Activated naive CD4-positive, alpha-beta T cell treated with anti-CD3 and anti-CD28 coated beads, Interleukin-2, amount 50 U/mL, for 24 hours (primary cell): ENCODE measurements around the gene CPEB2.

Experiments used
- H3K27ac Mint-ChIP-seq: one replicate; pipeline ENCODE4 v1.8.0; 2021; ENCODE audit warnings: mild to moderate bottlenecking, mixed read lengths
- H3K27me3 Mint-ChIP-seq: one replicate; pipeline ENCODE4 v1.8.0; 2021; ENCODE audit warnings: mixed read lengths
- H3K36me3 Mint-ChIP-seq: one replicate; pipeline ENCODE4 v1.8.0; 2021; ENCODE audit warnings: mixed read lengths
- H3K4me1 Mint-ChIP-seq: one replicate; pipeline ENCODE4 v1.8.0; 2021; ENCODE audit warnings: mixed read lengths
- H3K4me3 Mint-ChIP-seq: one replicate; pipeline ENCODE4 v1.8.0; 2021; ENCODE audit warnings: mild to moderate bottlenecking, mixed read lengths
- H3K9me3 Mint-ChIP-seq: one replicate; pipeline ENCODE4 v1.8.0; 2021; ENCODE audit warnings: mixed read lengths

Gene CPEB2

GRCh38 chr4:15024386-15024785, 22.1 kb downstream of the CPEB2 start:
- H3K4me1 Mint-ChIP-seq = peaks cover 53% of the 10 kb centered on the region

GRCh38 chr4:15025693-15026092, 23.4 kb downstream of the CPEB2 start:
- H3K36me3 Mint-ChIP-seq = peaks cover 21% of the 10 kb centered on the region
- no peak overlapping the region for H3K27ac Mint-ChIP-seq
- no peaks in the 10 kb centered on the region for H3K27me3 Mint-ChIP-seq
- H3K9me3 Mint-ChIP-seq = no peaks in the 10 kb centered on the region
- no peak overlapping the region for H3K4me3 Mint-ChIP-seq
- H3K4me1 Mint-ChIP-seq = peaks cover 49% of the 10 kb centered on the region

More at GRCh38 chr4:15024386-15024785, 22.1 kb downstream of the CPEB2 start:
- H3K27me3 Mint-ChIP-seq = no peaks in the 10 kb centered on the region
- peaks cover 21% of the 10 kb centered on the region for H3K36me3 Mint-ChIP-seq
- no peak overlapping the region for H3K4me3 Mint-ChIP-seq
- no peaks in the 10 kb centered on the region for H3K9me3 Mint-ChIP-seq
- H3K27ac Mint-ChIP-seq = no peak overlapping the region

- Mint-ChIP-seq H3K9me3 (no peaks in the 10 kb centered on the region), H3K4me3 (no peak overlapping the region), H3K27me3 (no peaks in the 10 kb centered on the region), H3K27ac (no peak overlapping the region), H3K36me3 (peaks cover 17% of the 10 kb centered on the region), H3K4me1 (peaks cover 32% of the 10 kb centered on the region)
These were observed 25.7 kb downstream of the CPEB2 start for GRCh38 chr4:15027921-15028435.

- Mint-ChIP-seq H3K27ac (no peak overlapping the region), H3K36me3 (peaks cover 24% of the 10 kb centered on the region), H3K4me1 (peaks cover 21% of the 10 kb centered on the region), H3K4me3 (no peak overlapping the region), H3K27me3 (no peaks in the 10 kb centered on the region), H3K9me3 (no peaks in the 10 kb centered on the region)
These were observed 28.9 kb downstream of the CPEB2 start for GRCh38 chr4:15031197-15031596.

GRCh38 chr4:15031993-15032675, 29.9 kb downstream of the CPEB2 start:
- H3K36me3 Mint-ChIP-seq = peaks cover 28% of the 10 kb centered on the region
- no peak overlapping the region for H3K27ac Mint-ChIP-seq
- peaks cover 20% of the 10 kb centered on the region for H3K4me1 Mint-ChIP-seq
- H3K27me3 Mint-ChIP-seq = no peaks in the 10 kb centered on the region
- no peaks in the 10 kb centered on the region for H3K9me3 Mint-ChIP-seq
- H3K4me3 Mint-ChIP-seq = no peak overlapping the region

- Mint-ChIP-seq H3K9me3 (no peaks in the 10 kb centered on the region), H3K4me3 (no peak overlapping the region), H3K4me1 (peaks cover 10% of the 10 kb centered on the region), H3K36me3 (peaks cover 17% of the 10 kb centered on the region), H3K27me3 (no peaks in the 10 kb centered on the region), H3K27ac (no peak overlapping the region)
These were observed 31.9 kb downstream of the CPEB2 start for GRCh38 chr4:15034071-15034764.

- no peak overlapping the region for H3K4me3 Mint-ChIP-seq
- peaks cover 17% of the 10 kb centered on the region for H3K36me3 Mint-ChIP-seq
- H3K4me1 Mint-ChIP-seq = peaks cover 5% of the 10 kb centered on the region
- H3K9me3 Mint-ChIP-seq = no peaks in the 10 kb centered on the region
- no peaks in the 10 kb centered on the region for H3K27me3 Mint-ChIP-seq
- no peak overlapping the region for H3K27ac Mint-ChIP-seq
These were observed 32.9 kb downstream of the CPEB2 start for GRCh38 chr4:15035159-15035558.

GRCh38 chr4:15037923-15038541, 35.8 kb downstream of the CPEB2 start:
- H3K27ac Mint-ChIP-seq = no peak overlapping the region
- no peaks in the 10 kb centered on the region for H3K4me1 Mint-ChIP-seq
- H3K27me3 Mint-ChIP-seq = no peaks in the 10 kb centered on the region
- H3K36me3 Mint-ChIP-seq = peaks cover 23% of the 10 kb centered on the region
- H3K9me3 Mint-ChIP-seq = no peaks in the 10 kb centered on the region
- no peak overlapping the region for H3K4me3 Mint-ChIP-seq

GRCh38 chr4:15040916-15041463, 38.7 kb downstream of the CPEB2 start:
- Mint-ChIP-seq H3K4me1 (no peaks in the 10 kb centered on the region), H3K36me3 (peaks cover 12% of the 10 kb centered on the region), H3K27me3 (no peaks in the 10 kb centered on the region)

GRCh38 chr4:15042529-15043167, 40.4 kb downstream of the CPEB2 start:
- H3K9me3 Mint-ChIP-seq = no peaks in the 10 kb centered on the region
- no peak overlapping the region for H3K27ac Mint-ChIP-seq
- peaks cover 5% of the 10 kb centered on the region for H3K4me1 Mint-ChIP-seq
- H3K36me3 Mint-ChIP-seq = peaks cover 12% of the 10 kb centered on the region
- H3K4me3 Mint-ChIP-seq = no peak overlapping the region
- H3K27me3 Mint-ChIP-seq = no peaks in the 10 kb centered on the region

More at GRCh38 chr4:15040916-15041463, 38.7 kb downstream of the CPEB2 start:
- Mint-ChIP-seq H3K4me3 (no peak overlapping the region), H3K9me3 (no peaks in the 10 kb centered on the region), H3K27ac (no peak overlapping the region)

GRCh38 chr4:15043226-15043625, 40.9 kb downstream of the CPEB2 start:
- Mint-ChIP-seq H3K36me3 (peaks cover 12% of the 10 kb centered on the region), H3K9me3 (no peaks in the 10 kb centered on the region), H3K4me1 (peaks cover 5% of the 10 kb centered on the region), H3K4me3 (no peak overlapping the region), H3K27ac (no peak overlapping the region), H3K27me3 (no peaks in the 10 kb centered on the region)

- Mint-ChIP-seq H3K27me3 (no peaks in the 10 kb centered on the region), H3K4me1 (peaks cover 5% of the 10 kb centered on the region), H3K4me3 (no peak overlapping the region), H3K36me3 (peaks cover 15% of the 10 kb centered on the region), H3K27ac (no peak overlapping the region), H3K9me3 (no peaks in the 10 kb centered on the region)
These were observed 41.6 kb downstream of the CPEB2 start for GRCh38 chr4:15043922-15044321.

- Mint-ChIP-seq H3K4me3 (no peak overlapping the region), H3K9me3 (no peaks in the 10 kb centered on the region), H3K4me1 (peaks cover 4% of the 10 kb centered on the region), H3K27me3 (no peaks in the 10 kb centered on the region), H3K36me3 (peaks cover 25% of the 10 kb centered on the region), H3K27ac (no peak overlapping the region)
These were observed 52.3 kb downstream of the CPEB2 start for GRCh38 chr4:15054541-15054940.

- Mint-ChIP-seq H3K27ac (no peak overlapping the region), H3K36me3 (peaks cover 21% of the 10 kb centered on the region), H3K4me1 (no peaks in the 10 kb centered on the region), H3K27me3 (no peaks in the 10 kb centered on the region), H3K4me3 (no peak overlapping the region), H3K9me3 (no peaks in the 10 kb centered on the region)
These were observed 57.9 kb downstream of the CPEB2 start for GRCh38 chr4:15060213-15060612.

GRCh38 chr4:15063341-15063740, 61.1 kb downstream of the CPEB2 start:
- Mint-ChIP-seq H3K27ac (no peak overlapping the region), H3K27me3 (no peaks in the 10 kb centered on the region), H3K36me3 (peaks cover 8% of the 10 kb centered on the region), H3K4me1 (no peaks in the 10 kb centered on the region), H3K4me3 (no peak overlapping the region), H3K9me3 (no peaks in the 10 kb centered on the region)
